Kidney (tissue), 14 donors: ENCODE measurements around the gene NXN. TPM values are rescaled to one million over a fixed set of nuclear protein-coding genes. Genes with fewer than 3 reads are reported as not detected.
A peak's percentile ranks its signal among the peaks of the same experiment; 100 is the strongest.

Experiments used
- DNase-seq, 5 donors: peaks; one replicate each; pipeline ENCODE4 v3.0.0-alpha.2; 2013 to 2020
- FAIRE-seq: peaks from 2 replicates; lab custom pipeline; 2012; peaks lifted over from hg19 to GRCh38; lab: Jason Lieb, UNC
- H3K27ac ChIP-seq, 2 donors: one replicate each; pipeline ENCODE4 v1.7.0; 2013; ENCODE audit warnings: low read depth in 2 of 2, low read length in 2 of 2, inconsistent platforms in 1 of 2
- H3K27me3 ChIP-seq: one replicate; pipeline ENCODE4 v1.7.1; 2013; ENCODE audit warnings: low read length, inconsistent platforms; ENCODE audit not compliant: control insufficient read depth, insufficient read depth
- H3K36me3 ChIP-seq, 3 donors: one replicate each; pipeline versions ENCODE4 v1.7.0 to v1.7.1; 2013; ENCODE audit warnings: low read length in 3 of 3, control low read depth in 1 of 3, inconsistent platforms in 1 of 3; ENCODE audit not compliant: insufficient read depth in 3 of 3, control insufficient read depth in 2 of 3
- H3K4me1 ChIP-seq, 3 donors: one replicate each; pipeline versions ENCODE4 v1.7.0 to v1.7.1; 2013; ENCODE audit warnings: low read length in 3 of 3, inconsistent platforms in 1 of 3, low read depth in 1 of 3; ENCODE audit not compliant: control insufficient read depth in 2 of 3, insufficient read depth in 2 of 3
- H3K4me3 ChIP-seq, 3 donors: one replicate each; pipeline versions ENCODE4 v1.7.0 to v1.8.1; 2013; ENCODE audit warnings: low read length in 3 of 3, control low read depth in 1 of 3, inconsistent platforms in 1 of 3
- H3K9ac ChIP-seq, 3 donors: one replicate each; pipeline versions ENCODE4 v1.7.0 to v1.7.1; 2013; ENCODE audit warnings: low read length in 3 of 3, control low read depth in 1 of 3, inconsistent platforms in 1 of 3
- H3K9me3 ChIP-seq, 3 donors: one replicate each; pipeline versions ENCODE4 v1.7.0 to v1.7.1; 2013; ENCODE audit warnings: low read length in 3 of 3, control low read depth in 1 of 3, inconsistent platforms in 1 of 3; ENCODE audit not compliant: control insufficient read depth in 2 of 3, insufficient read depth in 1 of 3
- CTCF ChIP-seq: IDR thresholded peaks from 3 replicates; pipeline ENCODE4 v1.5.1; 2012; ENCODE audit warnings: mild to moderate bottlenecking, moderate library complexity, borderline replicate concordance; ENCODE audit not compliant: insufficient read depth; ENCODE audit errors: extremely low read depth
- intact Hi-C: fragments of 100-400 bp; cut with DNase I; formaldehyde crosslinking; loops from one replicate; pipeline ENCODE4 v1.11.1; 2022
- polyA plus RNA-seq: library from polyadenylated mRNA; stranded (reverse); fragments of 350-450 nt; fragmentation: Illumina TruSeq; extraction: RNeasy Lipid Tissue Mini Kit (QIAGEN cat#74804); gene quantifications from one replicate; pipeline ENCODE4 v1.2.3, GENCODE V29; 2014; ENCODE audit warnings: low read depth, low replicate concordance; ENCODE audit not compliant: insufficient read depth
- total RNA-seq: library from RNA; stranded (reverse); fragmentation: NEBNext Ultra II Directional; extraction: Animal tissue kit (Norgen Biotek cat#: 25700); gene quantifications from one replicate; pipeline ENCODE4 v1.2.1, GENCODE V29; 2021
- donor health status: control.
- donor health status: control.
- donor health status: control.
- donor health status: control.
- donor health status: control.
- donor health status: DM: yes; HTN: yes; CAD: no.
- donor health status: Normal renal cell carcinoma (clear cell type).

The NXN gene
- total and polyA plus RNA-seq, 2 donors from 2014 or later = 10.2 to 26.8 TPM

DNA sequence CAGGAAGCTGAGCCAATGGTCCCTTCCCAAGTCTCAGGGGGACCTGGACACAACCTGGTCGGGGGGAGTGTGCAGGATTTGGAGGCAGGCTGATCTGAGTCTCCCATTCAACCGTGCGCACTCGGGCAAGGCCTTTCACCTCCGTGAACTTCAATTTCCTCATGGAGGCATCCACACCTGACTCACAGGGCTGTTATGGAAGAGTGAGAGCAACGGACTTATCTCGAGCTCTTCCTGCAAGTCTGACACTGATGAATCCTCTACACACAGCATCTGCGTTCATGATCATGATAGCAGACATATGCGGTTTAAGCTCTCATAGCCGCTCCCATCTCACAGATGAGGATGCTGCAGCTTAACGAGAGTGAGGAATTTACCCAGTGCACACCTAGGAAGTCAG is 39.0 kb upstream of the NXN start:
- TF ChIP-seq CTCF = no peak
- FAIRE-seq = no peak
- no peak overlapping the region for H3K27ac ChIP-seq
- no peak overlapping the region for H3K4me3 ChIP-seq
- H3K36me3 ChIP-seq = no peaks in the 10 kb centered on the region
- H3K9ac ChIP-seq = no peak overlapping the region
- no peaks in the 10 kb centered on the region for H3K9me3 ChIP-seq
- intact Hi-C loops = no loop called here
- peaks cover 0 to 2% (median 0%) of the 10 kb centered on the region in 3 donors for H3K4me1 ChIP-seq
- no peaks in the 10 kb centered on the region for H3K27me3 ChIP-seq
- DNase-seq = no peak

DNA sequence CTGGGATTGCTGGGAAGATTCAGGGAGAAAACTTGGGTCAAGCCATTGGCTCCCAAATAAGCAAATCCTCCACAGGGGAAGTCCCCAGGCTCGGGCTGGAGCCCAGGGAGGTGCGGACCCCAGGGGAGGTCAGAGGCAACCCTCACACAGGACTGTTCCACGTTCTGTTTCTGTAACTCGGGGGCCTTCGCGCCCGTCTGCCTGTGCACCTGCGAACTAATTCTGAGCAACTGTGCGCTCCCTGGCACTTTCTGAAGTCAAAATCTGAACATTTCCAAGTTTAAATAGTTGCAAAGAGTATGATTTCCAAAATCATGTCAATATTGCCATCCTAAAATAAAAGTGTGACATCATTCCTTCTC is 34.1 kb upstream of the NXN start:
- H3K27ac ChIP-seq = no peak overlapping the region
- DNase-seq (peak in 1 of 5 donors; percentile 69), FAIRE-seq (no peak)
- no peak overlapping the region for H3K4me3 ChIP-seq
- no peaks in the 10 kb centered on the region for H3K9me3 ChIP-seq
- no peak overlapping the region for H3K9ac ChIP-seq
- intact Hi-C loops = no loop called here
- no peaks in the 10 kb centered on the region for H3K27me3 ChIP-seq
- H3K4me1 ChIP-seq = no peaks in the 10 kb centered on the region
- peaks cover 0 to 24% (median 10%) of the 10 kb centered on the region in 3 donors for H3K36me3 ChIP-seq
- TF ChIP-seq CTCF = no peak

DNA sequence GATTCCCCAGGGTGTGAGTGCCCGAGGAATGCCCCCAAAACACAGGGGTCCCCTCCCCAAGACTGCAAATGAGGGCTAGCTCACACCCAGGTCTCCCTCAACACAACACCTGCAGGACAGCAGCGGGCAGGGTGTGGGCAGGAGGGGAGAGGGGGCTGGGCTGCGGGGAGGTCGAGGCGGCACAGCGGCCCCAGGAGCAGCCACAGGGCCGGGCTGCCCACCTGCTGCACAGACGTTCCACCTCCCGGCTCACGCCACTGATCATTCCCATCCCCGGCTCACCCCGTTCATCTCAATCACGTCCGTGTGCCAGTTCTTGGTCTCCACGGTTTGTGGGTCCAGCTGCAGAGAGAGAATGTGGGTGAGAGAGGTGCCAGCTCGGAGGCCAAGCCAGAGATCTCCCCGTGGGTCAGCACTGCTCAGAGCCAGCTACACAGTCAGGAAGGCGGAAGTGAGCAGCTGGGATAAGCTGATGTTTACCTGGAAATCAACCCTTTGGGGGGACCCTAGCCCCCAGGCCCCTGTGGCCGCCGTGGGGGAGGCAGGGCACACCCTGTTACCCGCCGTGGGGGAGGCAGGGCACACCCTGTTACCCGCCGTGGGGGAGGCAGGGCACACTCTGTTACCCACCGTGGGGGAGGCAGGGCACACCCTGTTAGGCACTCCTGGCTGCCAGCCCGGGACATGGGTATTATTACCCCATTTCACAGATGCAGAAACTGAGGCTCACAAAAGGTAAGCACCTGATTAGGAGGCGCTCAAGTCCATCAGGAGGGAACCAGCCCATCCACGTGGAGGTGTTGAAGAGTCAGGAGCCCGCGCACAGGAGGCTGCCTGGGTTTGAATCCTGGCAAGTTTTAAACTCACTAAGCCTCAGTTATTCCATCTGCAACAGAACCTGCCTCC is 33.5 kb upstream of the NXN start:
- Histone ChIP-seq H3K27me3 (no peaks in the 10 kb centered on the region), H3K4me1 (no peaks in the 10 kb centered on the region), H3K9ac (no peak overlapping the region), H3K36me3 (peaks cover 0 to 24% (median 14%) of the 10 kb centered on the region in 3 donors), H3K9me3 (no peaks in the 10 kb centered on the region), H3K4me3 (no peak overlapping the region), H3K27ac (no peak overlapping the region)
- FAIRE-seq (no peak), DNase-seq (no peak)
- intact Hi-C loops = no loop called here
- TF ChIP-seq CTCF = no peak
